ENCODE data around the gene TLE7.

DNA sequence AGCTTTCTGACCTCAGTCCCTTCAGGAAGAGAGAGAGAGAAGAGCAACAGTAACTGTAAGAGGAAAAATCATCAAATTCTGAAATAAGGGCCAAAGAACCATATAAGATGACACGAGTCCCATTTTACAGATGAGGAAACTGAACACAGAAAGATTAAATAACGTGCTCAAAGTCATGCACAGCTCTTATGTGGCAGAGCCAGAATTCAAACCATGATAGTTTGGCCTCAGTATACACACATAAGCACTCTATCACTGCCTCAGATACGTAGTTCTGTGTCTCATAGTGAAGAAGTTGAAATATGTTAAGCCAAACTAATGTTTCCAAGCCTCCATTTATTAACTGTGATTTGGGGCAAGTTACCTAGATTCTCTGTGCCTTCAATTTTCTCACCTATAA lies 49.2 kb upstream of the TLE7 start:
- TF ChIP-seq JUN (IDR thresholded peaks at IDR 0.05): no peak
- no peak for TF ChIP-seq FOSL2 (IDR thresholded peaks at IDR 0.05)
- TF ChIP-seq FOSL2 (CRISPR knock-in tag; IDR thresholded peaks at IDR 0.05): no peak
- TF ChIP-seq, protein P1, sequence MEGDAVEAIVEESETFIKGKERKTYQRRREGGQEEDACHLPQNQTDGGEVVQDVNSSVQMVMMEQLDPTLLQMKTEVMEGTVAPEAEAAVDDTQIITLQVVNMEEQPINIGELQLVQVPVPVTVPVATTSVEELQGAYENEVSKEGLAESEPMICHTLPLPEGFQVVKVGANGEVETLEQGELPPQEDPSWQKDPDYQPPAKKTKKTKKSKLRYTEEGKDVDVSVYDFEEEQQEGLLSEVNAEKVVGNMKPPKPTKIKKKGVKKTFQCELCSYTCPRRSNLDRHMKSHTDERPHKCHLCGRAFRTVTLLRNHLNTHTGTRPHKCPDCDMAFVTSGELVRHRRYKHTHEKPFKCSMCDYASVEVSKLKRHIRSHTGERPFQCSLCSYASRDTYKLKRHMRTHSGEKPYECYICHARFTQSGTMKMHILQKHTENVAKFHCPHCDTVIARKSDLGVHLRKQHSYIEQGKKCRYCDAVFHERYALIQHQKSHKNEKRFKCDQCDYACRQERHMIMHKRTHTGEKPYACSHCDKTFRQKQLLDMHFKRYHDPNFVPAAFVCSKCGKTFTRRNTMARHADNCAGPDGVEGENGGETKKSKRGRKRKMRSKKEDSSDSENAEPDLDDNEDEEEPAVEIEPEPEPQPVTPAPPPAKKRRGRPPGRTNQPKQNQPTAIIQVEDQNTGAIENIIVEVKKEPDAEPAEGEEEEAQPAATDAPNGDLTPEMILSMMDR (IDR thresholded peaks at IDR 0.05): no peak
- TF ChIP-seq, protein P2, sequence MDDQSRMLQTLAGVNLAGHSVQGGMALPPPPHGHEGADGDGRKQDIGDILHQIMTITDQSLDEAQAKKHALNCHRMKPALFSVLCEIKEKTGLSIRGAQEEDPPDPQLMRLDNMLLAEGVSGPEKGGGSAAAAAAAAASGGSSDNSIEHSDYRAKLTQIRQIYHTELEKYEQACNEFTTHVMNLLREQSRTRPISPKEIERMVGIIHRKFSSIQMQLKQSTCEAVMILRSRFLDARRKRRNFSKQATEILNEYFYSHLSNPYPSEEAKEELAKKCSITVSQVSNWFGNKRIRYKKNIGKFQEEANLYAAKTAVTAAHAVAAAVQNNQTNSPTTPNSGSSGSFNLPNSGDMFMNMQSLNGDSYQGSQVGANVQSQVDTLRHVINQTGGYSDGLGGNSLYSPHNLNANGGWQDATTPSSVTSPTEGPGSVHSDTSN (IDR thresholded peaks at IDR 0.05): no peak
- TF ChIP-seq PHF8 (IDR thresholded peaks at IDR 0.05; ENCODE audit: borderline replicate concordance, low read depth): no peak
- TF ChIP-seq, protein P3, sequence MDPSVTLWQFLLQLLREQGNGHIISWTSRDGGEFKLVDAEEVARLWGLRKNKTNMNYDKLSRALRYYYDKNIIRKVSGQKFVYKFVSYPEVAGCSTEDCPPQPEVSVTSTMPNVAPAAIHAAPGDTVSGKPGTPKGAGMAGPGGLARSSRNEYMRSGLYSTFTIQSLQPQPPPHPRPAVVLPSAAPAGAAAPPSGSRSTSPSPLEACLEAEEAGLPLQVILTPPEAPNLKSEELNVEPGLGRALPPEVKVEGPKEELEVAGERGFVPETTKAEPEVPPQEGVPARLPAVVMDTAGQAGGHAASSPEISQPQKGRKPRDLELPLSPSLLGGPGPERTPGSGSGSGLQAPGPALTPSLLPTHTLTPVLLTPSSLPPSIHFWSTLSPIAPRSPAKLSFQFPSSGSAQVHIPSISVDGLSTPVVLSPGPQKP (IDR thresholded peaks at IDR 0.05; ENCODE audit: low read depth, low read length): no peak
- no peak for TF ChIP-seq GATA3 (IDR thresholded peaks at IDR 0.05; ENCODE audit: borderline replicate concordance)
- no peak for TF ChIP-seq POLR2A (IDR thresholded peaks at IDR 0.05; ENCODE audit: low read length)

Data from A549 (cell line).